HG02973 (cell line): ENCODE data around the gene ATP8B4.

ENCODE experiments used
- ATAC-seq: cut with Tn5 transposase; IDR thresholded peaks from one replicate; pipeline ENCODE4 v1.9.1; 2021; ENCODE audit warnings: moderate library complexity; ENCODE audit not compliant: unreplicated experiment

ATP8B4 gene

GRCh38 chr15:49865925-49866757 lies 252.9 kb downstream of the ATP8B4 start:
- no peak for ATAC-seq

GRCh38 chr15:49864251-49864650 lies 254.8 kb downstream of the ATP8B4 start:
- no peak for ATAC-seq

DNA sequence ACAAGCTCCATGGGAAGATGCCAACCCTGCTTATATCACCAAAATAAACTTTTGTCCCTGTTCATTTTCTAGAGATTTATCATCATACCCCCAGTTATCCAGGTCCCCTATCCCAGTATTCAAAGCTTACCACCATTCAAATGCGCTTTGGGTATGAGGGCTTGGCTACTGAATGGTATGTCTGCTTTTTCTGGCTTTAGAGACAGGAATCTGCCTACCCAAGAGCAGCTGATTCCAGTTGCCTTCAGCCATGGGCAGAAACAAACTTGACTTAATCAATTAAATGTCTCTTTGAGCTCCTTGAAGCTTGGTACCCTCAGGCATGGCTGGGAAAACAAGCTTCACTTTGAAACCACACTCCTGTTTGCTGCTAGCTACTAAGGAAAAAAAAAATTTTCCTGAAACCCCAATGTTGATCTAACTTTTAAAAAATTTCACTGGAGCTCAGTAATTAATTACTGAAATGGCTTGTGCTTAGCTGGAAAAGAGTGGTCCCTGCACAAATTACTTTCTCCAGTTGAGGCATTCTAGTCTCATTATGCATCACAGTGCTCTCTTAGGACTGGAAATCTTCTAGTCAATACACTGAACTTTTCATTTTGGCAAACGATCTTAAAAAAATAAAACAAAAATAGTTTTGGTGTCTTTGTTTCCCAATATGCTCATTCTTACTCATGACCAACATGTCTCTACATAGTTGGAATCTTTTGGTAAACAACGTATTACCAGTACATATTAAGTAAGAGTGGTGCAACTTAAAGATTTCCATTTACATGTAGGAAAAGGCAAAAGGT lies 255.4 kb downstream of the ATP8B4 start:
- no peak for ATAC-seq

DNA sequence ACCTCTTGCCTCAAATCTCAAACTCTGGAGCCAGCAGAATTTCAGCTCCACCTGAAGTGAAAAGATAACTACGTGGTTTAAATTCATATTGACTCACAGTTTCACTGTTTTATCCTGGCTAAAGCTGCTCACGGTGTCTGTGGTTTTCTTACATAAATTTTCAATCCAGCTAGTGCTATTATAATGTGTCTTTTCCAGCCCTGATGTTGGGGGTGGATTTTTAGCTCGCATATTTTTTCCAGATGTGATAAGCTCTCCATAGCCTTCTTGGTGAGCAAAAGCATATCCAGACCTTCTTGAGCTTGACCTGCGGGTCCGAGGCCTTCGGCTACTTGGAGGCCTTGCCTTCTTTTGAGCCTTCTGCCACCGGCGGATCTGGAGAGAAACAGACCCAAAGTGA lies 258.9 kb downstream of the ATP8B4 start:
- ATAC-seq: no peak

- no peak for ATAC-seq
These were observed 261.2 kb downstream of the ATP8B4 start for GRCh38 chr15:49857496-49858475.

GRCh38 chr15:49855917-49856637 lies 263.0 kb downstream of the ATP8B4 start:
- no peak for ATAC-seq

DNA sequence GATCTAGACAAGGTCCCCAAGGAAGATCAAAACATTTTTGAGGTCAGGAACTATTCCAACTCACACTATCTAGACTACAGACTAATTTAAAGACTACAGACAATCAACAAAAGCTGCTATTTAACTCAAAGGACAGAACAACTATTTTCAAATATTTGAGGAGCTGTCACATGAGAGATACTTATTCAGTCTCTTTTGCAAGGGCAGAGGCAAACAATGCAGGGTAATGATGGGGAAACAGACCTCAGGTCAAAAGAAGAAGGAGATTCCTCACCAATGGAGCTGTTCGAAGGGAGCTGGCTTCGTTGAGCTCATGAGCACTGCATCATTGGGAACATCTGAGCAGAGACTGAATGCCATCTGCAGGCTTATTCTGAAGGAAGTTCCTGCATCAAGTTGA lies 266.3 kb downstream of the ATP8B4 start:
- ATAC-seq: no peak

DNA sequence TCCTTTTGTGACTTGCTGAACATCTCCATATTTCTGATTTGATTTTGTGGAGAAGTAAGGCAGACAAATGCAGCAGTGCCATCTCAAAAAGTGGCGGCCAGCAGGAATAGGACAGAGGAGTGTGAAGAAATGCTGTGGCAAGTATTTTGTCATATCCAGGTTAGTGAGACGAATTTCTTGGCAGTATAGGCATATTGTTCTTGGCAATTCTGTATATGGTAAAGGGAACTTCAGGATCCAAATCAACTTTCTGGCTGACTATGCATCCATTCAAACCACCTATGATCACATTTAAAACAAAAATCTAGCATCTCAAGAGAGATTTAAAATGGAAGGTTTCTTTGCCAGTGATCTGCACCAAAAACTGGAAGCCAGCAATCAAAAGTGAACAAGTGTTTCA lies 270.2 kb downstream of the ATP8B4 start:
- no peak for ATAC-seq

- no peak for ATAC-seq
These were observed 270.7 kb downstream of the ATP8B4 start for GRCh38 chr15:49848282-49848724.

DNA sequence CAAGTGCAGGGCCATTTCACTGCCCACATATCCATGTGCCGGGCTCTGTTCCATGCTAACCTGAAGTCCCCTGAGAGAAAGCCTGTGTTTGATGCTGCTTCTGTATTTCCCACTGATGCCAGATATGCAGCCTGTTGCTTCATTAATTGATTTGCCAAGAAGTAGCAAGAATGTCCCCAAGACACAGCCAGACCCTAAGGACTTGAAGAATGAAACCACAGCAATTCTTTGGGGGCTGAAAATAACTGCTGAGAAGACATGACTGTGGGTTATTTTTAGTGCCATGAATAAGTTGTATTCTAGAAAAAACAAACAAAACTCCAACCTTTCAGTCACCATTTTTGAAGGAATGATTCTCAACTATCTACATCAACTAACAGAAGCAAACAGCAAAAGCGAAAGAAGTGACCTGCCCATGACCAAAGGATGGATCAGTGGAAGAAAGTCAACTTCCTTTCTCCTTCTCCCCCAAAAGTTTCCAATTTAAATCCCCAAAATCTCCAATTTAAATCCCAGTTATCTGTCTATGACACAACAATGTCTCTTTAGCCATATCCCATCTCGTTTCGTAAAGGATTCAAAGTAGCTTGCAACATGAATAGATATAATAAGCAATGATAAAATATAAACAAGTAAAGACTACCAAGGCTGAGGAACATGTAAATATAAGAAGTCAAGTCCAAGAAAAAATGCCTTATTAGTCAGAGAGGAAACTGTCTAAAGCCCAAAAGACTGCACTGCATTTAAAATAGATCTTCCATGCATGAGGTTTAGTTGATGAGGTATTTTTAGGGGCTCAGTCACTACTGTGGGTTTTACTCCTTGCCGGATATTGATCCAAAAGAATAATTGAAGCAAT lies 271.4 kb downstream of the ATP8B4 start:
- ATAC-seq: no peak

DNA sequence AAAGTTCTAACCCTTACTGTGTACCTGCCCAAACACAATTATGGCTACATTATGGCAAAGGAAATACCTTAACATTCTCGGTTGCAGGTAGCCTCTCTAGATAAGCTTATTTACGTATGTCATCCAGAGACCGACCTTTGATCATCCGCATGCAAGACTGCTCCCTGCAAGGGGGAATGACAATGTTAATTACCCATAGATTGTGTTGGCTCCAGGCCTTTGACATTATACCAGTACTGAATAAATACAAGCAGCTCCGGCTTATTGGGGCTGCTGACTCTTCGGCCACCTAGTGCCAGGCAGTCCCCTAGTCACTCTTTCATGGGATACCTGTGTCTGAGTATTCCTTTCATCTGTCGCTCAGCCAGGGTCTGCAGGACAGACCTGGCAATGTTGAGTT lies 274.6 kb downstream of the ATP8B4 start:
- ATAC-seq: no peak

DNA sequence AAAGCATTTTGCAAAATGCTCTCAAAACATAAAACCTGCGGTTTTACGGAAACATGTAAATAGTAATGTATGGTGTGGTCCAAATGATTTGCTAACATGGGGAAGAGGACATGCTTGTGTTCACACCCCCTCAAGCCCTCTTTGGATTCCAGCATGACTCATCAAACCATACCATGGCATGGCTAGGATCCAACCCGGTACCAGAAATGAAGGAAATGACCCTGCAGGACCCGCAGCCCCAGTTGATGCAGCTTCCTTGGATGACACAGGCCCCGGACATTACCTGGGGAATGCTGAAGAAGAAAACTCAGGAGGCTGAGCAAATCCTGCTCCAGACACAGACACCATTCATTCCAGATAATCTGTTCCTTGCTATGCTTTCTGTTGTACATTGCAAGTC lies 275.3 kb downstream of the ATP8B4 start:
- ATAC-seq: no peak

- ATAC-seq: no peak
These were observed 276.9 kb downstream of the ATP8B4 start for GRCh38 chr15:49842031-49842730.

DNA sequence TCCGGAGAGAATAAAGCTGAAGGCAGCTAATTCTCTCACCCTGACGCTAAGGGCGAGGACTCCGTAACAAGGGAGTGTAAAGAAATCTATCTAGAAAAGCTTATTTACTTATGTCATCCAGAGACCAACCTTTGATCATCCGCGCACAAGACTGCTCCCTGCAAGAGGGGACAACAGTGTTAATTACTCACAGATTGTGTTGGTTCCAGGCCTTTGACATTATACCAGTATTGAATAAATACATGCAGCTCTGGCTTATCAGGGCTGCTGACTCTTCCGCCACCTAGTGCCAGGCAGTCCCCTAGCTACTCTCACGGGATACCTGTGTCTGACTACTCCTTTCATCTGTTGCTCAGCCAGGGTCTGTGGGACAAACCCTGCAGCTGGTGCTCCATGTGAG lies 286.5 kb downstream of the ATP8B4 start:
- ATAC-seq: no peak

DNA sequence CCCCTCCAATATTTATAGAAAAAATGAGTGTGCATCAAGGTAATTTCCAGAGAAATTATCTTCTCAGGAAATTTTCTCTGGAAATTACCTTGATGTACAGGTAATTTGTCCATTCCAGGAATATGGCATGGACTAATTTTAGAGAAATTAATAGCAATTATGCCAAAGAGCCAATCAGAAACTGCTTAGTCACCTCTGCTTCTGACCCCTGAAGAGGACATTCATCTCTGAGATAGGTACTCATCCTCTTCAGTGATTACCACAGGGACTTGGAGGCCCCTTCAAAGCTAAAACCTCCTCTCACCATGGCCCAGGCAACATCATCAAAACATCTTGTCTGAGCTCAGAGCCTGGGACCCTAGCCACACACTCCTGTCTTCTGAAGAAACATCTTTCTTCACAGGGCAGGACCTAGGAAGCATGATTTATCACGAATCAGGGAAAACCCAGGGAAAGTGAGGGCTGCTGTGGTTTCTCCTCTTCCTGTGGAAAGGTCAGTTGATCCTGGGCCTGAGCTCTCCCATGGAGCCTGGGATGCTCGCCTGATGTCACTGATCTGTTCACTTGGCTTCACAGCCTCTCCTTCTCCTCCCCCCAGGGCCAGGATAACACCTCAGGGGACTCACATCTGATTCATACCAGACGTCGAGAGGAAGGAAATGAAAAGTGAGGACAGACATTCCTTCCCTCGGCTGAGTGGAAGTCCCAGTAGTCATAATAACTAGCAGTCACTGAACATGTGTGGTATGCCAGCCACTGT lies 287.6 kb downstream of the ATP8B4 start:
- no peak for ATAC-seq

GRCh38 chr15:49830391-49830790 lies 288.6 kb downstream of the ATP8B4 start:
- ATAC-seq: no peak

DNA sequence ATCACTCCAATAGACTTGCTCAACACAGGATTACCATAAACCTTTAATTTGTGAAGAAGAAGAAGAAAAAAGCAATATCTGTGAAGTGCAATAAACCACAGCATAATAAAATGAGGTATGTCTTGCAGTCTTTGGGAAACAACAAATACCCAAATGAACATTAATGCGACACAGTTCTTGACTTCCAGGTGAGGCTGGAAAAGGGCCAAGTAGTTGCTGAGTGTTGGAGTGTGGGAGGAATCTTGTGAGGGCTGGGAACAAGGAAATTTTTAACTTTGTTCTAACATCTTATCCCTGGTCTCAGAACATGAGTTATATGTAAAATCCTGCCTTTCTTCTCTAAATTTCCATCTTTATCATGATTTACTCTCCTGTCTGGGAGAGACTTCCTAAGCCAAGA lies 291.7 kb downstream of the ATP8B4 start:
- no peak for ATAC-seq

- ATAC-seq: no peak
These were observed 292.3 kb downstream of the ATP8B4 start for GRCh38 chr15:49826640-49827234.
